CD14-positive monocyte (primary cell): Measurements from ENCODE around the gene WDR64. TPM values are rescaled to one million over a fixed set of nuclear protein-coding genes. Genes with fewer than 3 reads are reported as not detected.
A peak's percentile ranks its signal among the peaks of the same experiment; 100 is the strongest.

Experiments
- DNase-seq, 3 donors: peaks; one replicate each; pipeline ENCODE4 v3.0.0-alpha.2; 2011 to 2022
- H2AFZ ChIP-seq: 2 replicates; pipeline ENCODE4 v1.6.0; 2012; ENCODE audit warnings: mild to moderate bottlenecking, low read depth, low read length, inconsistent platforms; ENCODE audit not compliant: insufficient read depth, poor library complexity, severe bottlenecking
- H3K27ac ChIP-seq, 2 donors: 1 replicate in 1 of 2; 2 replicates in 1 of 2; pipeline ENCODE4 v1.5.1; 2012 to 2013; ENCODE audit warnings: low read length in 2 of 2, control low read depth in 1 of 2, inconsistent platforms in 1 of 2, low read depth in 1 of 2, mild to moderate bottlenecking in 1 of 2
- H3K27me3 ChIP-seq, 2 donors: one replicate each; pipeline versions ENCODE4 v1.6.0 to v1.6.1; 2011 to 2013; ENCODE audit warnings: low read length in 2 of 2; ENCODE audit not compliant: control insufficient read depth in 2 of 2, insufficient read depth in 2 of 2
- H3K36me3 ChIP-seq, 2 donors: replicated peaks in 1 of 2; 1 replicate in 1 of 2; 2 replicates in 1 of 2; pipeline versions ENCODE4 v1.5.1 to v1.6.1; 2012 to 2013; ENCODE audit warnings: low read length in 2 of 2, control low read depth in 1 of 2, inconsistent platforms in 1 of 2, mild to moderate bottlenecking in 1 of 2; ENCODE audit not compliant: insufficient read depth in 2 of 2, control insufficient read depth in 1 of 2
- H3K4me1 ChIP-seq, 2 donors: 1 replicate in 1 of 2; 2 replicates in 1 of 2; pipeline versions ENCODE4 v1.5.1 to v1.6.1; 2012 to 2013; ENCODE audit warnings: low read length in 2 of 2, control low read depth in 1 of 2, inconsistent platforms in 1 of 2, mild to moderate bottlenecking in 1 of 2, moderate library complexity in 1 of 2; ENCODE audit not compliant: insufficient read depth in 2 of 2, control insufficient read depth in 1 of 2
- H3K4me2 ChIP-seq: replicated peaks from 2 replicates; pipeline ENCODE3; 2012; ENCODE audit warnings: low read length, moderate library complexity, mild to moderate bottlenecking; ENCODE audit not compliant: poor library complexity, severe bottlenecking; ENCODE audit errors: extremely low read depth
- H3K4me3 ChIP-seq, 3 experiments: fragments of 200-600 bp in 1 of 3; sonication (generic) in 1 of 3; replicated peaks in 1 of 3; 1 replicate in 2 of 3; 2 replicates in 1 of 3; pipeline ENCODE4 v1.5.1; 2011 to 2013; ENCODE audit warnings: low read length in 3 of 3, mild to moderate bottlenecking in 3 of 3, control low read depth in 2 of 3, low read depth in 2 of 3, inconsistent platforms in 1 of 3, moderate library complexity in 1 of 3
- H3K79me2 ChIP-seq: 2 replicates; pipeline ENCODE4 v1.6.0; 2012; ENCODE audit warnings: mild to moderate bottlenecking, control low read depth, inconsistent platforms, low read length, moderate library complexity; ENCODE audit not compliant: insufficient read depth
- H3K9ac ChIP-seq: 2 replicates; pipeline ENCODE4 v1.6.0; 2017; ENCODE audit warnings: low read length, mild to moderate bottlenecking; ENCODE audit not compliant: insufficient read depth, poor library complexity, severe bottlenecking
- H3K9me3 ChIP-seq, 2 donors: replicated peaks in 1 of 2; 1 replicate in 1 of 2; 2 replicates in 1 of 2; pipeline versions ENCODE4 v1.5.1 to v1.6.1; 2012 to 2013; ENCODE audit warnings: low read length in 2 of 2, control low read depth in 1 of 2; ENCODE audit not compliant: control insufficient read depth in 1 of 2, insufficient read depth in 1 of 2
- H4K20me1 ChIP-seq: 2 replicates; pipeline ENCODE4 v1.6.0; 2012; ENCODE audit warnings: mild to moderate bottlenecking, low read length, control low read depth, moderate library complexity; ENCODE audit not compliant: insufficient read depth
- H3K27ac Mint-ChIP-seq, 7 donors: one replicate each; pipeline ENCODE4 v1.8.0; 2020; ENCODE audit warnings: mild to moderate bottlenecking in 7 of 7, mixed read lengths in 7 of 7, moderate library complexity in 6 of 7, inconsistent platforms in 2 of 7
- H3K27me3 Mint-ChIP-seq, 3 donors: one replicate each; pipeline ENCODE4 v1.8.0; 2021 to 2022; ENCODE audit warnings: low read depth in 3 of 3, mild to moderate bottlenecking in 3 of 3, mixed read lengths in 3 of 3, moderate library complexity in 3 of 3, inconsistent platforms in 1 of 3
- H3K36me3 Mint-ChIP-seq, 2 donors: one replicate each; pipeline ENCODE4 v1.8.0; 2020; ENCODE audit warnings: mixed read lengths in 2 of 2, inconsistent platforms in 1 of 2, mild to moderate bottlenecking in 1 of 2
- H3K4me1 Mint-ChIP-seq: one replicate; pipeline ENCODE4 v1.8.0; 2020; ENCODE audit warnings: mild to moderate bottlenecking, mixed read lengths
- H3K4me3 Mint-ChIP-seq, 2 donors: one replicate each; pipeline ENCODE4 v1.8.0; 2020; ENCODE audit warnings: mild to moderate bottlenecking in 2 of 2, mixed read lengths in 2 of 2, moderate library complexity in 1 of 2
- H3K9me3 Mint-ChIP-seq, 7 donors: one replicate each; pipeline ENCODE4 v1.8.0; 2020 to 2022; ENCODE audit warnings: mixed read lengths in 7 of 7, mild to moderate bottlenecking in 6 of 7, moderate library complexity in 6 of 7, inconsistent platforms in 2 of 7
- WGBS: methylation state at CpG from one replicate; pipeline ENCODE4 v1.1.5; 2013; ENCODE audit warnings: missing lambda C conversion rate; ENCODE audit not compliant: insufficient coverage; 5-methylcytosine and 5-hydroxymethylcytosine counted together
- intact Hi-C, 2 donors: fragments of 100-400 bp; cut with micrococcal nuclease; formaldehyde crosslinking; loops; one replicate each; pipeline versions ENCODE4 v1.15.0 to v1.15.1; 2023
- polyA plus RNA-seq, 3 donors: library from polyadenylated mRNA; depleted of rRNA in 1 of 3; unstranded in 2 of 3; stranded (reverse) in 1 of 3; fragments of 300-500 nt in 2 of 3; fragments of >200 nt in 1 of 3; fragmentation: Illumina TruSeq in 2 of 3; gene quantifications; 1 replicate in 2 of 3; 2 replicates in 1 of 3; pipeline ENCODE4 v1.2.3, GENCODE V29; 2012 to 2021
- TF ChIP-seq, protein P1 (sequence below): fragments of 200-600 bp; IDR thresholded peaks from one replicate; pipeline ENCODE4 v1.8.0; 2022; ENCODE audit warnings: antibody characterized with exemption, mild to moderate bottlenecking

The WDR64 gene
- polyA plus RNA-seq, 3 donors = not detected

DNA sequence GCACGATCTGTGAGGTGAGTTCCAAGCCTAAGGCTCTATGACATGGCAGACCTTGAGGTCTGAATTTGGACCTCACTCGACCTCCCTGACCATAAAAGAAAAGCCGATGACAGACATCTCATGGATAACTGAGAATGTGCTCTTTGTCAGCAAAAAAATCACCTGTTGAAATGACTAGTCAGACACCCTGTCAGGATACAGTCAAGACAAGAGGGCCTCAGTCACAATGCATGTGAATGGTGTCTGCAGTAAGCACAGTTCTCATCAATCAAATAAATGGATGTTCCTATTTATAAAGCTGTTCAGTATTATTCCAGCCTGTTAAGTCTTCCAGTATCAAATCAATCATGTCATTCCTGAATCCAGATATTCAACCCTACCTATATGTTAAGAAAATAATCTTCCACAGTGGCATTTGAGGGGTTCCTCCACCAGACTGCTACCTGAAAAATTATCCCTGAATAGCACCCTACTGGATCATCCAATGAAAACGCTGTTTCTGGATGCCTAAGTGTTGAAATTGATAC, 167.3 kb downstream of the WDR64 start:
- no peaks in the 10 kb centered on the region for H4K20me1 ChIP-seq
- no peak overlapping the region for H3K27ac Mint-ChIP-seq

DNA sequence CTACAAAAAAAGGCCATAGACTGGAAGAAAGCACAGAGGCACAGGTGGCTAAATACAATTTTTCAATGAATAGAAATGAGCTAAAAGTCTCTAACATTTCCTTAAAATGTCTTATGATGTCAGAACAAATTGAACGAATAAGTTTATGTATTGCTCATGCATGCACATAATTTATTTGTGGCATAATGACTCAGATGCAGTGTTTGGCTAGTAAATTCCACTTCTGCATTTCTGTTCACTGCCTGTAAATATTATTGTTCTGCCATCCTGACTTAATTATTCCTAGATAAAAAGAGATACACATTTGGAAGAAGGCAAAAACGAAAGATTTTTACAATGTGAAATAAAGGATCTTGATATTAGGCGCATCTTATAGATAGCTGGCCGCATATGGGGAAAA, 169.3 kb downstream of the WDR64 start:
- intact Hi-C loops = no loop called here
- WGBS = 100% methylated on average over 2 of the region's 4 CpGs

More for the DNA sequence above, 167.3 kb downstream of the WDR64 start:
- no peak overlapping the region for H2AFZ ChIP-seq
- H3K36me3 ChIP-seq = no peaks in the 10 kb centered on the region
- no peaks in the 10 kb centered on the region for H3K36me3 Mint-ChIP-seq
- H3K4me3 Mint-ChIP-seq = no peak overlapping the region
- no peaks in the 10 kb centered on the region for H3K9me3 Mint-ChIP-seq
- H3K27me3 ChIP-seq = no peaks in the 10 kb centered on the region
- H3K4me2 ChIP-seq = no peak overlapping the region
- TF ChIP-seq, protein P1, sequence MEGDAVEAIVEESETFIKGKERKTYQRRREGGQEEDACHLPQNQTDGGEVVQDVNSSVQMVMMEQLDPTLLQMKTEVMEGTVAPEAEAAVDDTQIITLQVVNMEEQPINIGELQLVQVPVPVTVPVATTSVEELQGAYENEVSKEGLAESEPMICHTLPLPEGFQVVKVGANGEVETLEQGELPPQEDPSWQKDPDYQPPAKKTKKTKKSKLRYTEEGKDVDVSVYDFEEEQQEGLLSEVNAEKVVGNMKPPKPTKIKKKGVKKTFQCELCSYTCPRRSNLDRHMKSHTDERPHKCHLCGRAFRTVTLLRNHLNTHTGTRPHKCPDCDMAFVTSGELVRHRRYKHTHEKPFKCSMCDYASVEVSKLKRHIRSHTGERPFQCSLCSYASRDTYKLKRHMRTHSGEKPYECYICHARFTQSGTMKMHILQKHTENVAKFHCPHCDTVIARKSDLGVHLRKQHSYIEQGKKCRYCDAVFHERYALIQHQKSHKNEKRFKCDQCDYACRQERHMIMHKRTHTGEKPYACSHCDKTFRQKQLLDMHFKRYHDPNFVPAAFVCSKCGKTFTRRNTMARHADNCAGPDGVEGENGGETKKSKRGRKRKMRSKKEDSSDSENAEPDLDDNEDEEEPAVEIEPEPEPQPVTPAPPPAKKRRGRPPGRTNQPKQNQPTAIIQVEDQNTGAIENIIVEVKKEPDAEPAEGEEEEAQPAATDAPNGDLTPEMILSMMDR = no peak
- no peak overlapping the region for H3K4me3 ChIP-seq
- intact Hi-C loops = loop anchor here in 1 of 2 donors (10.0 kb wide), 1 partner anchor 285 kb away; the partner anchor contains the start of gene KMO
- no peaks in the 10 kb centered on the region for H3K79me2 ChIP-seq
- WGBS = 100% methylated on average over 2 of the region's 4 CpGs
- H3K4me1 ChIP-seq = peaks cover 23 to 42% of the 10 kb centered on the region in 2 donors
- H3K9me3 ChIP-seq = no peaks in the 10 kb centered on the region
- peaks cover 38% of the 10 kb centered on the region for H3K4me1 Mint-ChIP-seq
- H3K27ac ChIP-seq = no peak overlapping the region
- H3K9ac ChIP-seq = no peak overlapping the region
- no peaks in the 10 kb centered on the region for H3K27me3 Mint-ChIP-seq
- DNase-seq = no peak

More for the DNA sequence above, 169.3 kb downstream of the WDR64 start:
- Histone ChIP-seq H3K4me3 (no peak overlapping the region), H3K4me2 (no peak overlapping the region), H2AFZ (no peak overlapping the region), H4K20me1 (no peaks in the 10 kb centered on the region), H3K27ac (no peak overlapping the region), H3K9ac (no peak overlapping the region), H3K79me2 (no peaks in the 10 kb centered on the region), H3K4me1 (peaks cover 27 to 43% of the 10 kb centered on the region in 2 donors), H3K36me3 (no peaks in the 10 kb centered on the region), H3K9me3 (no peaks in the 10 kb centered on the region), H3K27me3 (no peaks in the 10 kb centered on the region)
- Mint-ChIP-seq H3K36me3 (no peaks in the 10 kb centered on the region), H3K27me3 (no peaks in the 10 kb centered on the region), H3K4me3 (no peak overlapping the region), H3K4me1 (peaks cover 37% of the 10 kb centered on the region), H3K9me3 (no peaks in the 10 kb centered on the region), H3K27ac (peak overlapping the region in 4 of 7 donors; percentile 55 to 75 (median 68))
- peak; percentile 43 to 72 (median 63) for DNase-seq
- TF ChIP-seq, protein P1 = no peak
